Measurements from ENCODE around the gene NUP58. TPM values are rescaled to one million over a fixed set of nuclear protein-coding genes. Genes with fewer than 3 reads are reported as not detected.

The NUP58 gene
- total RNA-seq, 1 donor, result 46.3 TPM

GRCh38 chr13:25347151-25347550 lies 45.7 kb downstream of the NUP58 start:
- Histone ChIP-seq H3K9me3 (ENCODE audit: low read depth, low read length) (no peaks in the 10 kb centered on the region), H3K79me2 (ENCODE audit: insufficient read depth, low read length) (no peaks in the 10 kb centered on the region), H2AFZ (ENCODE audit: low read length) (no peak overlapping the region), H4K20me1 (ENCODE audit: insufficient read depth, low read length) (no peaks in the 10 kb centered on the region), H3K4me2 (ENCODE audit: insufficient read depth, low read length) (no peak overlapping the region), H3K27ac (ENCODE audit: low read depth, low read length) (no peak overlapping the region), H3K36me3 (ENCODE audit: insufficient read depth, low read length) (no peaks in the 10 kb centered on the region), H3K4me1 (ENCODE audit: insufficient read depth, low read length) (no peaks in the 10 kb centered on the region), H3K27me3 (ENCODE audit: insufficient read depth, low read length) (peaks cover 4% of the 10 kb centered on the region), H3K4me3 (ENCODE audit: insufficient read depth, low read length) (no peak overlapping the region)
- TF ChIP-seq, protein P1, sequence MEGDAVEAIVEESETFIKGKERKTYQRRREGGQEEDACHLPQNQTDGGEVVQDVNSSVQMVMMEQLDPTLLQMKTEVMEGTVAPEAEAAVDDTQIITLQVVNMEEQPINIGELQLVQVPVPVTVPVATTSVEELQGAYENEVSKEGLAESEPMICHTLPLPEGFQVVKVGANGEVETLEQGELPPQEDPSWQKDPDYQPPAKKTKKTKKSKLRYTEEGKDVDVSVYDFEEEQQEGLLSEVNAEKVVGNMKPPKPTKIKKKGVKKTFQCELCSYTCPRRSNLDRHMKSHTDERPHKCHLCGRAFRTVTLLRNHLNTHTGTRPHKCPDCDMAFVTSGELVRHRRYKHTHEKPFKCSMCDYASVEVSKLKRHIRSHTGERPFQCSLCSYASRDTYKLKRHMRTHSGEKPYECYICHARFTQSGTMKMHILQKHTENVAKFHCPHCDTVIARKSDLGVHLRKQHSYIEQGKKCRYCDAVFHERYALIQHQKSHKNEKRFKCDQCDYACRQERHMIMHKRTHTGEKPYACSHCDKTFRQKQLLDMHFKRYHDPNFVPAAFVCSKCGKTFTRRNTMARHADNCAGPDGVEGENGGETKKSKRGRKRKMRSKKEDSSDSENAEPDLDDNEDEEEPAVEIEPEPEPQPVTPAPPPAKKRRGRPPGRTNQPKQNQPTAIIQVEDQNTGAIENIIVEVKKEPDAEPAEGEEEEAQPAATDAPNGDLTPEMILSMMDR (IDR thresholded peaks at IDR 0.05; ENCODE audit: extremely low read depth, low read depth, low read length), result no peak
- no peak for DNase-seq (ENCODE audit: insufficient read length, low spot score, missing footprints)

- H2AFZ ChIP-seq (ENCODE audit: low read length), result no peak overlapping the region
- no peak overlapping the region for H3K27ac ChIP-seq (ENCODE audit: low read depth, low read length)
- no peak for DNase-seq (ENCODE audit: insufficient read length, low spot score, missing footprints)
- H3K4me1 ChIP-seq (ENCODE audit: insufficient read depth, low read length), result no peaks in the 10 kb centered on the region
- no peaks in the 10 kb centered on the region for H3K79me2 ChIP-seq (ENCODE audit: insufficient read depth, low read length)
- H3K4me2 ChIP-seq (ENCODE audit: insufficient read depth, low read length), result no peak overlapping the region
- H3K4me3 ChIP-seq (ENCODE audit: insufficient read depth, low read length), result no peak overlapping the region
- H3K9me3 ChIP-seq (ENCODE audit: low read depth, low read length), result no peaks in the 10 kb centered on the region
- no peaks in the 10 kb centered on the region for H3K36me3 ChIP-seq (ENCODE audit: insufficient read depth, low read length)
- H4K20me1 ChIP-seq (ENCODE audit: insufficient read depth, low read length), result no peaks in the 10 kb centered on the region
- H3K27me3 ChIP-seq (ENCODE audit: insufficient read depth, low read length), result peaks cover 7% of the 10 kb centered on the region
- TF ChIP-seq, protein P1 (IDR thresholded peaks at IDR 0.05; ENCODE audit: extremely low read depth, low read depth, low read length), result no peak
Observed at GRCh38 chr13:25351404-25351803, 50.0 kb downstream of the NUP58 start.

DNA sequence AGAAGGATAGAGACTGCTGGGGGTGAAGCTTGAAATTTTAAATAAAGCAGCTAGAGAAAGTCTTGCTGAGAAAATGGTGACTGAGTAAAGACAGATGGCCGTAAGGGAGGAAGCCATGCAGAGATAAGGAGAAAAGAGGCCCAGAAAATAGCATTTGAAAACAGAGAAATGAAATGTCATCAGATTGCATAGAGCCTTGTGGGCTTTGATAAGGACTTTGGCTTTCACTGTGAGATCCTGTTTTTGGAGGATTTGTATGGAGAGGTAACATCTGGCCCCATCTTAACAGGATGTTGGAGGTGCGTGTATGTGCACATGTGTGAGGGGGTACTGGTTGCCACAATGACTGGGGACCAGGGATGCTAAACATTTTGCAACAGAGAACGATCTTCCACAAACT lies 50.8 kb downstream of the NUP58 start:
- no peak for DNase-seq (ENCODE audit: insufficient read length, low spot score, missing footprints)
- peaks cover 7% of the 10 kb centered on the region for H3K27me3 ChIP-seq (ENCODE audit: insufficient read depth, low read length)
- H3K4me3 ChIP-seq (ENCODE audit: insufficient read depth, low read length), result no peak overlapping the region
- no peak overlapping the region for H3K27ac ChIP-seq (ENCODE audit: low read depth, low read length)
- H3K9me3 ChIP-seq (ENCODE audit: low read depth, low read length), result no peaks in the 10 kb centered on the region
- H3K4me2 ChIP-seq (ENCODE audit: insufficient read depth, low read length), result no peak overlapping the region
- H3K79me2 ChIP-seq (ENCODE audit: insufficient read depth, low read length), result no peaks in the 10 kb centered on the region
- no peak overlapping the region for H2AFZ ChIP-seq (ENCODE audit: low read length)
- no peaks in the 10 kb centered on the region for H4K20me1 ChIP-seq (ENCODE audit: insufficient read depth, low read length)
- TF ChIP-seq, protein P1 (IDR thresholded peaks at IDR 0.05; ENCODE audit: extremely low read depth, low read depth, low read length), result no peak
- H3K4me1 ChIP-seq (ENCODE audit: insufficient read depth, low read length), result no peaks in the 10 kb centered on the region
- no peaks in the 10 kb centered on the region for H3K36me3 ChIP-seq (ENCODE audit: insufficient read depth, low read length)

- DNase-seq (ENCODE audit: insufficient read length, low spot score, missing footprints), result no peak
- H3K79me2 ChIP-seq (ENCODE audit: insufficient read depth, low read length), result no peaks in the 10 kb centered on the region
- H2AFZ ChIP-seq (ENCODE audit: low read length), result no peak overlapping the region
- peaks cover 7% of the 10 kb centered on the region for H3K27me3 ChIP-seq (ENCODE audit: insufficient read depth, low read length)
- no peaks in the 10 kb centered on the region for H3K9me3 ChIP-seq (ENCODE audit: low read depth, low read length)
- H3K36me3 ChIP-seq (ENCODE audit: insufficient read depth, low read length), result no peaks in the 10 kb centered on the region
- no peaks in the 10 kb centered on the region for H3K4me1 ChIP-seq (ENCODE audit: insufficient read depth, low read length)
- TF ChIP-seq, protein P1 (IDR thresholded peaks at IDR 0.05; ENCODE audit: extremely low read depth, low read depth, low read length), result no peak
- H3K4me3 ChIP-seq (ENCODE audit: insufficient read depth, low read length), result no peak overlapping the region
- no peak overlapping the region for H3K27ac ChIP-seq (ENCODE audit: low read depth, low read length)
- no peaks in the 10 kb centered on the region for H4K20me1 ChIP-seq (ENCODE audit: insufficient read depth, low read length)
- no peak overlapping the region for H3K4me2 ChIP-seq (ENCODE audit: insufficient read depth, low read length)
Observed at GRCh38 chr13:25352806-25353205, 51.4 kb downstream of the NUP58 start.

Data from osteoblast (primary cell).